Karpas-422 (cell line): ENCODE measurements around the gene ACSS2. TPM values are rescaled to one million over a fixed set of nuclear protein-coding genes. Genes with fewer than 3 reads are reported as not detected.

Experiments used
- DNase-seq: peaks from one replicate; pipeline ENCODE4 v3.0.0-alpha.2; 2015
- H2AFZ ChIP-seq: fragments of 200-600 bp; sonication (generic); 2 replicates; pipeline ENCODE4 v1.6.1; 2014; ENCODE audit warnings: antibody characterized with exemption, low read length, mixed read lengths
- H3K27ac ChIP-seq: fragments of 200-600 bp; sonication (generic); 2 replicates; pipeline ENCODE4 v1.5.1; 2014; ENCODE audit warnings: mild to moderate bottlenecking, low read length, moderate library complexity
- H3K27me3 ChIP-seq: fragments of 200-600 bp; sonication (generic); 2 replicates; pipeline ENCODE4 v1.6.1; 2014; ENCODE audit warnings: low read length, mixed read lengths
- H3K36me3 ChIP-seq: fragments of 200-600 bp; sonication (generic); 2 replicates; pipeline ENCODE4 v1.6.1; 2014; ENCODE audit warnings: low read length, mixed read lengths; ENCODE audit not compliant: insufficient read depth
- H3K4me1 ChIP-seq: fragments of 200-600 bp; sonication (generic); 2 replicates; pipeline ENCODE4 v1.6.1; 2014; ENCODE audit warnings: mild to moderate bottlenecking, low read length, mixed read lengths
- H3K4me2 ChIP-seq: fragments of 200-600 bp; sonication (generic); 2 replicates; pipeline ENCODE4 v1.6.1; 2014; ENCODE audit warnings: low read length, low read depth, mild to moderate bottlenecking; ENCODE audit not compliant: poor library complexity, severe bottlenecking
- H3K4me3 ChIP-seq: fragments of 200-600 bp; sonication (generic); 2 replicates; pipeline ENCODE4 v1.5.1; 2014; ENCODE audit warnings: mild to moderate bottlenecking, antibody characterized with exemption, low read length, mixed read lengths
- H3K79me2 ChIP-seq: fragments of 200-600 bp; sonication (generic); 2 replicates; pipeline ENCODE4 v1.6.1; 2014; ENCODE audit warnings: mild to moderate bottlenecking, low read length, mixed read lengths
- H3K9ac ChIP-seq: fragments of 200-600 bp; sonication (generic); 2 replicates; pipeline ENCODE4 v1.6.0; 2014; ENCODE audit warnings: low read length
- H3K9me2 ChIP-seq: fragments of 200-600 bp; sonication (generic), shearing (Covaris generic); replicated peaks from 2 replicates; pipeline ENCODE4 v1.6.0; 2014; ENCODE audit warnings: mild to moderate bottlenecking, low read length, moderate library complexity; ENCODE audit not compliant: insufficient read depth
- H3K9me3 ChIP-seq: fragments of 300-700, 200-600 bp; sonication (generic); 2 replicates; pipeline ENCODE4 v1.6.1; 2014; ENCODE audit warnings: low read length, mixed read lengths
- H4K20me1 ChIP-seq: fragments of 200-600 bp; sonication (generic); 2 replicates; pipeline ENCODE4 v1.6.1; 2014; ENCODE audit warnings: mild to moderate bottlenecking, antibody characterized with exemption, low read length, low read depth; ENCODE audit not compliant: insufficient read depth
- total RNA-seq: library from RNA; depleted of rRNA; stranded (reverse); fragments of >200 nt; shearing (Covaris generic); gene quantifications from 2 replicates; pipeline ENCODE4 v1.2.3, GENCODE V29; 2014; ENCODE audit warnings: low replicate concordance

Gene ACSS2
- total RNA-seq, 1 experiment from 2014 or later, result 6.5 TPM

- Histone ChIP-seq H3K36me3 (no peaks in the 10 kb centered on the region), H3K27me3 (no peaks in the 10 kb centered on the region), H4K20me1 (no peaks in the 10 kb centered on the region), H3K4me3 (no peak overlapping the region), H2AFZ (no peak overlapping the region), H3K79me2 (no peaks in the 10 kb centered on the region), H3K9me3 (no peaks in the 10 kb centered on the region), H3K9me2 (no peaks in the 10 kb centered on the region), H3K4me2 (no peak overlapping the region), H3K9ac (no peak overlapping the region), H3K4me1 (peaks cover 7% of the 10 kb centered on the region), H3K27ac (no peak overlapping the region)
- no peak for DNase-seq
Observed at GRCh38 chr20:34871320-34871926, 5.0 kb upstream of the ACSS2 start.

- Histone ChIP-seq H3K79me2 (no peaks in the 10 kb centered on the region), H3K4me2 (no peak overlapping the region), H3K9me2 (no peaks in the 10 kb centered on the region), H3K4me3 (no peak overlapping the region), H3K9ac (no peak overlapping the region), H4K20me1 (no peaks in the 10 kb centered on the region), H3K4me1 (peaks cover 11% of the 10 kb centered on the region), H3K27me3 (no peaks in the 10 kb centered on the region), H3K27ac (no peak overlapping the region), H3K9me3 (no peaks in the 10 kb centered on the region), H2AFZ (no peak overlapping the region), H3K36me3 (no peaks in the 10 kb centered on the region)
- no peak for DNase-seq
Observed at GRCh38 chr20:34871966-34872621, 4.3 kb upstream of the ACSS2 start.

- Histone ChIP-seq H3K79me2 (no peaks in the 10 kb centered on the region), H2AFZ (no peak within 1 kb of the TSS), H4K20me1 (no peaks in the 10 kb centered on the region), H3K4me3 (no peak within 1 kb of the TSS), H3K4me2 (no peak within 1 kb of the TSS), H3K9me3 (no peaks in the 10 kb centered on the region), H3K27me3 (no peaks in the 10 kb centered on the region), H3K9me2 (no peaks in the 10 kb centered on the region), H3K9ac (no peak within 1 kb of the TSS), H3K27ac (no peak within 1 kb of the TSS), H3K36me3 (no peaks in the 10 kb centered on the region), H3K4me1 (peaks cover 11% of the 10 kb centered on the region)
- peak; percentile 73 for DNase-seq
Observed at GRCh38 chr20:34872622-34873224, 3.7 kb upstream of the ACSS2 start, which contains the start of gene GGT7. GGT7 (minus strand) TSS chr20:34872856; CDS start chr20:34872815, 41 bp downstream.

- H3K9me2 ChIP-seq, result no peaks in the 10 kb centered on the region
- H3K4me2 ChIP-seq, result no peak overlapping the region
- peaks cover 11% of the 10 kb centered on the region for H3K4me1 ChIP-seq
Observed at GRCh38 chr20:34873583-34874093, 2.8 kb upstream of the ACSS2 start.

GRCh38 chr20:34874094-34874654 lies 2.2 kb upstream of the ACSS2 start:
- Histone ChIP-seq H3K4me3 (no peak overlapping the region), H3K9me3 (no peaks in the 10 kb centered on the region), H3K27ac (no peak overlapping the region), H3K4me2 (no peak overlapping the region), H4K20me1 (no peaks in the 10 kb centered on the region), H3K36me3 (no peaks in the 10 kb centered on the region), H3K9ac (no peak overlapping the region), H3K27me3 (no peaks in the 10 kb centered on the region), H3K79me2 (no peaks in the 10 kb centered on the region), H2AFZ (no peak overlapping the region), H3K4me1 (peaks cover 11% of the 10 kb centered on the region), H3K9me2 (no peaks in the 10 kb centered on the region)
- DNase-seq, result peak; percentile 84

More at GRCh38 chr20:34873583-34874093, 2.8 kb upstream of the ACSS2 start:
- no peak for DNase-seq
- no peak overlapping the region for H2AFZ ChIP-seq
- H3K27ac ChIP-seq, result no peak overlapping the region
- H3K4me3 ChIP-seq, result no peak overlapping the region
- H3K27me3 ChIP-seq, result no peaks in the 10 kb centered on the region
- H4K20me1 ChIP-seq, result no peaks in the 10 kb centered on the region
- no peak overlapping the region for H3K9ac ChIP-seq
- H3K9me3 ChIP-seq, result no peaks in the 10 kb centered on the region
- H3K36me3 ChIP-seq, result no peaks in the 10 kb centered on the region
- no peaks in the 10 kb centered on the region for H3K79me2 ChIP-seq

- Histone ChIP-seq H4K20me1 (no peaks in the 10 kb centered on the region), H3K9ac (peak overlapping the region; percentile 30), H3K27me3 (no peaks in the 10 kb centered on the region), H3K4me2 (peak overlapping the region; percentile 55), H3K9me3 (no peaks in the 10 kb centered on the region), H3K79me2 (no peaks in the 10 kb centered on the region), H3K36me3 (no peaks in the 10 kb centered on the region), H2AFZ (no peak overlapping the region), H3K27ac (no peak overlapping the region), H3K9me2 (no peaks in the 10 kb centered on the region), H3K4me3 (peak overlapping the region; percentile 56; the same call in 1 of the 2 replicates), H3K4me1 (peaks cover 11% of the 10 kb centered on the region)
- peak; percentile 88 for DNase-seq
Observed at GRCh38 chr20:34875642-34876405, 588 bp upstream of the ACSS2 start.

GRCh38 chr20:34880215-34880850 lies 3.9 kb downstream of the ACSS2 start:
- no peaks in the 10 kb centered on the region for H3K27me3 ChIP-seq
- no peaks in the 10 kb centered on the region for H3K36me3 ChIP-seq
- H3K4me2 ChIP-seq, result no peak overlapping the region
- H3K9me2 ChIP-seq, result no peaks in the 10 kb centered on the region
- DNase-seq, result no peak
- no peaks in the 10 kb centered on the region for H3K9me3 ChIP-seq
- H3K79me2 ChIP-seq, result no peaks in the 10 kb centered on the region
- H3K9ac ChIP-seq, result no peak overlapping the region
- H3K4me3 ChIP-seq, result no peak overlapping the region
- H3K4me1 ChIP-seq, result peaks cover 11% of the 10 kb centered on the region
- no peaks in the 10 kb centered on the region for H4K20me1 ChIP-seq
- no peak overlapping the region for H2AFZ ChIP-seq
- H3K27ac ChIP-seq, result no peak overlapping the region
